Measurements from ENCODE around the gene TRANK1.

TRANK1 gene

GRCh38 chr3:36800533-36801116 lies 144.2 kb downstream of the TRANK1 start:
- DNase-seq (ENCODE audit: low spot score): no peak

GRCh38 chr3:36796881-36797280 lies 148.0 kb downstream of the TRANK1 start:
- DNase-seq (ENCODE audit: low spot score): no peak

GRCh38 chr3:36796161-36796560 lies 148.7 kb downstream of the TRANK1 start:
- DNase-seq (ENCODE audit: low spot score): no peak

- DNase-seq (ENCODE audit: low spot score): no peak
Measured at GRCh38 chr3:36795622-36796021, 149.2 kb downstream of the TRANK1 start.

- peak; percentile 15 for DNase-seq (ENCODE audit: low spot score)
Measured at GRCh38 chr3:36792342-36792741, 152.5 kb downstream of the TRANK1 start.

GRCh38 chr3:36790765-36791164 lies 154.1 kb downstream of the TRANK1 start:
- no peak for DNase-seq (ENCODE audit: low spot score)

- DNase-seq (ENCODE audit: low spot score): no peak
Measured at GRCh38 chr3:36786921-36787890, 157.6 kb downstream of the TRANK1 start.

- DNase-seq (ENCODE audit: low spot score): no peak
Measured at GRCh38 chr3:36784138-36784635, 160.7 kb downstream of the TRANK1 start.

GRCh38 chr3:36777424-36778218 lies 167.2 kb downstream of the TRANK1 start:
- no peak for DNase-seq (ENCODE audit: low spot score)
